HG03095 (cell line): ENCODE measurements around the gene TAF7L.
"Not testable (repeated sequence)": the region's sequence is repeated elsewhere in the genome, so short reads cannot be mapped to it uniquely, and the experiment has no call there.

Source experiments
- ATAC-seq: cut with Tn5 transposase; IDR thresholded peaks from one replicate; pipeline ENCODE4 v1.9.1; 2021; ENCODE audit warnings: moderate library complexity; ENCODE audit not compliant: unreplicated experiment

Gene TAF7L

GRCh38 chrX:101290957-101291603, at the start of gene TAF7L:
TAF7L (minus strand) TSS chrX:101291334; CDS start chrX:101287543, 3,791 bp downstream.
- no peak for ATAC-seq

GRCh38 chrX:101337776-101338271, 46.7 kb upstream of the TAF7L start:
- no peak for ATAC-seq

- ATAC-seq: not testable (repeated sequence)
Measured at GRCh38 chrX:101334310-101334709, 43.2 kb upstream of the TAF7L start.

GRCh38 chrX:101326600-101326999, 35.5 kb upstream of the TAF7L start:
- not testable (repeated sequence) for ATAC-seq

- no peak for ATAC-seq
Measured at GRCh38 chrX:101303790-101304189, 12.7 kb upstream of the TAF7L start.

- ATAC-seq: not testable (repeated sequence)
Measured at GRCh38 chrX:101295603-101296002, 4.5 kb upstream of the TAF7L start.

- no peak for ATAC-seq
Measured at GRCh38 chrX:101287402-101287801, 3.7 kb downstream of the TAF7L start.

- ATAC-seq: no peak
Measured at GRCh38 chrX:101276238-101276637, 14.9 kb downstream of the TAF7L start.

GRCh38 chrX:101274198-101274597, 16.9 kb downstream of the TAF7L start:
- ATAC-seq: no peak

GRCh38 chrX:101265869-101266428, 25.2 kb downstream of the TAF7L start:
- no peak for ATAC-seq

GRCh38 chrX:101263766-101264165, 27.4 kb downstream of the TAF7L start:
- ATAC-seq: no peak

GRCh38 chrX:101262590-101262989, 28.5 kb downstream of the TAF7L start:
- no peak for ATAC-seq

- ATAC-seq: no peak
Measured at GRCh38 chrX:101260435-101260834, 30.7 kb downstream of the TAF7L start.

- ATAC-seq: no peak
Measured at GRCh38 chrX:101258259-101258581, 32.9 kb downstream of the TAF7L start.

- no peak for ATAC-seq
Measured at GRCh38 chrX:101257448-101258258, 33.5 kb downstream of the TAF7L start.

GRCh38 chrX:101252634-101253033, 38.5 kb downstream of the TAF7L start:
- ATAC-seq: no peak

- no peak for ATAC-seq
Measured at GRCh38 chrX:101241531-101241930, 49.6 kb downstream of the TAF7L start.

GRCh38 chrX:101237041-101237440, 54.1 kb downstream of the TAF7L start:
- no peak for ATAC-seq

- ATAC-seq: no peak
Measured at GRCh38 chrX:101232316-101232715, 58.8 kb downstream of the TAF7L start.

GRCh38 chrX:101231080-101231479, 60.1 kb downstream of the TAF7L start:
- ATAC-seq: no peak

- no peak for ATAC-seq
Measured at GRCh38 chrX:101230636-101231035, 60.5 kb downstream of the TAF7L start.

- ATAC-seq: no peak
Measured at GRCh38 chrX:101229170-101229569, 62.0 kb downstream of the TAF7L start.
